ENCODE data around the gene SYK.
"Not testable (repeated sequence)": the region's sequence is repeated elsewhere in the genome, so short reads cannot be mapped to it uniquely, and the experiment has no call there.

Gene SYK

DNA sequence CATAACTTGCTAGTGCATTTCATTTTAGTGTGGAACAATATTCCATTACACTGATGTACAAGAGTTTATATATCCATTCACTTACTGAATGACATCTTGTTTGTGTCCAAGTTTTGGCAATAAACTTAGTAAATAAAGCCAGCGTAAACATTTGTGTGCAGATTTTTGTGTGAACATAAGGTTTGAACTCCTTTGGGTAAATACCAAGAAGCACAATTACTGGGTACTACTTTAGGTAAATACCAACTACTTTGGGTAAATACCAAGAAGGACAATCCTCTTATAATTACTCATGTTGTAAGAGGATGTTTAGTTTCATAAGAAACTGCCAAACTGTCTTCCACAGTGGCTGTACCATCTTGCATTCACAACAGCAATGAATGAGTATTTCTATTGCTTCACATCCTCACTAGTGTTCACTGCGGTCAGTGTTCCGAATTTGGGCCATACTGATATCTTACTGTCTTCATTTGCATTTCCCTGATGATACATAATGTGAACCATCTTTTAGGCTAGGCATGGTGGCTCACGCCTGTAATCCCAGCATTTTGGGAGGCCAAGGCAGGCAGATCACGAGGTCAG lies 2.3 kb upstream of the SYK start:
- no peak for DNase-seq

GRCh38 chr9:90801973-90802322 lies 329 bp downstream of the SYK start:
- DNase-seq, result no peak

- no peak for DNase-seq
Observed at GRCh38 chr9:90802386-90802985, 867 bp downstream of the SYK start.

DNA sequence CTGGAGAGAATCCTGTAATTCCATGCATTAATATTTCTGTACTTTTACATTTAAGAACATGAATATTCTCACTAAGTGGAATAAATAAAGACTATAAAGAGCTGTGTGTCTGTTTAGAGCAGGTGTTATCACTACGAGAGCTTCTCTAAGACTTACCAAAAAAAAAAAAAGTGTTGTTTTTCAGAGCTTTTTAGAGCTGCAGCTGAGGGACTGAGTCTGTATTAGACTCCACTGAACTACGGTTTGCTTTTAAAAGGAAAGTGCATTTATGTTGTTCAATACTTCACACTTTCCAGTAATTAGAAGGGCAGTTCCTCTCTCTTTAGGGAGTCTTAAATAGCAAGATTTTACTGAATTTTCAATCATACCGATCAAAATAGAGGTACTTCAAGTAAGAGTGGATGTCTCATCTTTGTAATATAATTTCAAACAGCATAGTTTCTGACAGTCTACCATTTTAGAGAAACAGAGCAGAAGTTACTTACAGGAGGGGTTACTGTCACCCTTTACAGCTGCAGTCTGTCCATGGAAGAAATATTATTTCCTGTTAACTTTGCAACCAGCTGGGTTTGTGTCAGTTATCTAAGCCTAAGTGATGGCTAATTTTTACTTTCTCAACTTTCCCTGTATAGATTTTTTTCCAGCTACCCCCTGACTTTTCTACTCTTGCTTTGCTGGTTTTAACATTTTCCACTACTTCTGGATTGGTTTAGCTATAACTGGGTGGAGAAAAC lies 2.4 kb downstream of the SYK start:
- no peak for DNase-seq

GRCh38 chr9:90805006-90805996 lies 3.7 kb downstream of the SYK start:
- DNase-seq, result no peak

GRCh38 chr9:90807006-90807405 lies 5.4 kb downstream of the SYK start:
- no peak for DNase-seq

- no peak for DNase-seq
Observed at GRCh38 chr9:90808398-90808797, 6.8 kb downstream of the SYK start.

- DNase-seq, result no peak
Observed at GRCh38 chr9:90808890-90809685, 7.5 kb downstream of the SYK start.

DNA sequence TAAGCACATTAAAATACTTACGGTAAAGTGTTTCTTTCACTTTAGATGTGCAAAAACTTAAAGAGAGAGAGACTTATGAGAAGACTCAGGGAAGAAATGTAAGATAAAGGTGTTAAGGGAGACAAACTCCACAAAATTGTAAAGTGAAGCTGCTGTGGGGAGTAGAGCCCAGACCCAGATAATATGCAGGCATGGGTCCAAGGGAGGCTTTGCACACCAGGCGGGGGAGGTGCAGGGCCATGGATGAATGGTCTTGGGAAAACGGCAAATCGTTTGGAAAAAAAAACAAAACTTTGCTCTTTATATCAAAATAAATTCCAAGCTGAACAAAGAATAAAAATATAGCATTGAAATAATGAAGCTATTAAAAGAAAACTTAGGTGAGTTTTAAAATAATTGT lies 9.1 kb downstream of the SYK start:
- DNase-seq, result no peak

- no peak for DNase-seq
Observed at GRCh38 chr9:90813046-90813445, 11.4 kb downstream of the SYK start.

DNA sequence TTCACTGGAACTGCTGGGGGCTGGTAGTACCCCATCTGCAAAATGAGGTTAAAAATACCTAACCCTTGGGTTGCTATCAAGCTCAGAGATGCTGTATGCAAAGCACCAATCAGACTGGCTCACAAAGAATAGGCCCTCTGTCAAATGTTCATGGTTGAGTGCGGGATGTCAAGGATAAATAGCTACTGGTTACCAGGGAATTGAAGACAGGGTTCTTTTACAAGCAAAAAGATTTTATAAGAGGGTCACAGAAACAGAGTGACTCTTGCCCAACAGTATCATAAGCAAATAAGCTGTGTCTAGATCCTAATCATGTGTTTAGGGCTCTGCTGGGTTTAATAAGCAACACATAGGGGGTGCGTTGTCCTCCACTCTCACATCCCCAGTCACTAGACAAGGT lies 11.9 kb downstream of the SYK start:
- DNase-seq, result no peak

- no peak for DNase-seq
Observed at GRCh38 chr9:90814355-90814754, 12.7 kb downstream of the SYK start.

DNA sequence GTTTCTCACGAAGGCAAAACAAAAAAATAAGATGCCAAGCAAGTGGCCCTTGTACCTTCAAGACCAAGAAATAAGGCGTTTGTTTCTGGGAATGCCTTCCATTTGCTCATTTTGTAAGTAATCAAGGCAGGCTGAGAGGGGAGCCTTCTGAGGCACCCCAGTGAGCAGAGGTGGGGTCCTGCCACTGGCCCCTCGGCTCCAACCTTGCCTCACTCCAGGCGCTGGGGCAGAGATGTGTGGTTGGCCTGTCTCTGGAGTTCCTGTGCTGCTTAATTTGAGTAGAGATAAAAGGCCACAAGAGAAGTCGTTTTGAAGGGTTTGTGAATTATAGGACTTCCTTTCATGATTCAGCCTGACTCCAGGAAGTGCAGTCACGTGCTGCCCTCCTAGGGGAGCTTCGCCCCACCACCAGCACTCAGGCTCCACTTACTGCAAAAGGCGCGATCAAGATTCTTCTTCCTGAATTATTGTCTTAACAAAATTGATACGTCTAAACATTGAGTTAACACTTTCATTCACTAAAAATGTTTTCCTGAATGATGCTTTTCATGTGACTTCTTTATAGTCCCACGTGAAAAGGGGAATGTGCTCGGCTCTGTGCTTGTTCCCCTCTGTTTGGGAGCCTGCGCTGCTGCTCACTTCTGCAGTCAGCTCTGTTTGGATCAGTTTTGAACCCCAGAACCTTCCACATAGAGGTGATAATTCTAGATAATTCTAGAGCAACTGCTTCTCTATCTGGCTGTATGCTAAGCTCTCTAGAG lies 13.7 kb downstream of the SYK start:
- DNase-seq, result no peak

DNA sequence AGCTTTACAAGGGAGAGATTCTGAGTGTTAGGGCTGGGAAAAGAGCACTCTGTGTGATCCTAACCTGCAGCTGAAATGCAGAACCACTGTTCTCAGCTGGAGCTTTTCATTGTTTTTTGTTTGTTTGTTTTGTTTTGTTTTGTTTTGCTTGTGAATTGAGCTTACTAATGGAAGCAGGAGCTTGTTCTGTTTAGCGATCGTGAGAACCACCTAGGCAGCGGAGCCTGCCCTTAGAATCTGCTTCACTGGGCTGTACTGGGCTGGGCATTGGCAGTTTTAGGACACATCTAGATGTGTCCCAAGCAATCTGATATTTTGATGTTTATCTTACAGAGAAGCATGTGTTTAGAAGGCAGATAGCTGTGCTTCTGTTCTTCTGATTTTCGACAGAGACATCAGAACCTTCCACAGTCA lies 14.3 kb downstream of the SYK start:
- DNase-seq, result no peak

DNA sequence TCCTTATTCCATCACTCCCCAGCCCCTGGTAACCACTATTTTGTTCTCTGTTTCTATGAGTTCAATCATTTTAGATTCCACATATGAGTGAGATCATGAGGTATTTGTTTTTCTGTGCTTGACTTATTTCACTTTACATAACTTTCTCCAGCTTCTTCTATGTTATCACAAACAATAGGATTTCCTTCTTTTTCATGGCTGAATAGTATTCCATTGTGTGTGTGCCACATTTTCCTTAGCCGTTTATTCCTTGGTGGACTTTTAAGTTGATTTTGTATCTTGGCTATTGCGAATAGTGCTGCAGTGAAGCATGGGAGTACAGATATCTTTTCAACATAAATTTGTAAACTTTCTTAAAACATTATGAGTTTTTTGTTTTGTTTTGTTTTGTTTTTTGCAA lies 15.1 kb downstream of the SYK start:
- DNase-seq, result no peak

DNA sequence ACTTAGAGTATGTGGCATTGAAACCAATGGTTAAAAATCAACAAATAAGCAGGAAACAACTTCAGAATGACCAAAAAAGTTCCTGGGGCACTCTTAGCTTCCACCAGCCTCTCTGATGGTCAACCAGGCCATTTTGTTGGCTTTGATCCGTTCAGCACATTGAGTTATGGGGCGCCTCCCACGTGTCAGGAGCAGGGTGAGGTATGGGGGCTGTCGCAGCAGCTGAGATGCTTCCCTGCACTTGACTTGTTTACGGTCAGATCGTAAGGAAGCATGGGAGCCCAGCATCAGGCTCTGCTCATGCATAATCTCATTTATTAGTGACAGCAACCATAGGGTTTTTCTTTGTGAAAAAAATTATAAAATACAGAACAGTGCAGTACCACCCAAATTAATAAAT lies 16.7 kb downstream of the SYK start:
- DNase-seq, result no peak

DNA sequence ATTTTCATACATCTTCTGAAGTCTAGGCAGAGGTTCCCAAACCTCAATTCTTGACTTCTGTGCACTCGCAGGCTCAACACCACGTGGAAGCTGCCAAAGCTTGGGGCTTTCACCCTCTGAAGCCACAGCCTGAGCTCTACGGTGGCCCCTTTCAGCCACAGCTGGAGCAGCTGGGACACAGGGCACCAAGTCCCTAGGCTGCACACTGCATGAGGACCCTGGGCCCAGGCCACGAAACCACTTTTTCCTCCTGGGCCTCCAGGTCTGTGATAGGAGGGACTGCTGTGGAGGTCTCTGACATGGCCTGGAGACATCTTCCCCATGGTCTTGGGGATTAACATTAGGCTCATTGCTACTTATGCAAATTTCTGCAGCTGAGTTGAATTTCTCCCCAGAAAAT lies 18.8 kb downstream of the SYK start:
- not testable (repeated sequence) for DNase-seq

DNA sequence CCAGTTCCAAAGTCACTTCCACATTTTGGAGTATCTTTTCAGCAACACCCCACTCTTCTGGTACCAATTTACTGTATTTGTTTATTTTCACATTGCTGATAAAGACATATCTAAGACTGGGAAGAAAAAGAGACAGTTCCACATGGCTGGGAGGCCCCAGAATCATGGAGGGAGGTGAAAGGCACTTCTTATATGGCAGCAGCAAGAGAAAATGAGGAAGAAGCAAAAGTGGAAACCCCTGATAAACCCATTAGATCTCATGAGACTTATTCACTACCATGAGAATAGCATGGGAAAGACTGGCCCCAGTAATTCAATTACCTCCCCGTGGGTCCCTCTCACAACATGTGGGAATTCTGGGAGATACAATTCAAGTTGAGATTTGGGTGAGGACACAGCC lies 19.6 kb downstream of the SYK start:
- not testable (repeated sequence) for DNase-seq

DNA sequence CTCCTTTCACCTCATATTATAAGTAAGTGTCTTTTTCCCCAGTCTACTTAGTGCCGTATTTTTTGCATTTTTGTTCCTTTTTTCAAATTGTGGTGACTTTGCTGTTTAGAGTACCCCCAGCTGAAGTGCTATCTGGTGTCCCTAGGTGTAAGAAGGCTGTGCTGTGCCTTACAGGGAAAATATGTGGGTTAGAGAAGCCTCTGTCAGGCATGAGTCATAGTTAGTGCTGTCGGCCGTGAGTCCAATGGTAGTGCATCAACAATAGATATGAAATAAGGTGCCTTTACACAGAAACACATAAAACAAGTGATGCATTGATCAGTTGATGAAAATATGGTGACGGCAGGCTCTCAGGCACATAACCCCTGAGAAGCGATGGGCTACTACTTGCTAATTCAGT lies 20.1 kb downstream of the SYK start:
- DNase-seq, result no peak

DNA sequence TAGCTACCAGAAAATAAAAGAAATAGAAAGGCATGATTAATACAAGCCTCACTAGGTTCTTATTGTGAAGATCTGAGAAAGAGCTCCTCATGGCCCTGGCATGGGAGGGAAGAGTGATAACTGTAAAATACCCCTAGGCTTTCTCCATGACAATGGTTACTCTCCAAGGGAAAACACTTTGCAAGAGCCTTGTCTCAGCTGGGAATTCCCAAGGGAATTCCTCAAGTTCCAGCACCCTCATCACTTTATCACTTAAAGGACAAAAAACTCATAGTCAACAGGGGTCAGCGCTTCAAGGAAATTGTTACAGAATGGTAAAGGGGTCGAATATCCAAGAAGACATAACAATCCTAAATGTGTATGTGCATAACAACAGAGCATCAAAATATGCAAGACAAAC lies 21.2 kb downstream of the SYK start:
- no peak for DNase-seq

- DNase-seq, result no peak
Observed at GRCh38 chr9:90825586-90825985, 24.0 kb downstream of the SYK start.
